Measurements from ENCODE around the gene ZFAND6.
A peak's percentile ranks its signal among the peaks of the same experiment; 100 is the strongest.

Gene ZFAND6

DNA sequence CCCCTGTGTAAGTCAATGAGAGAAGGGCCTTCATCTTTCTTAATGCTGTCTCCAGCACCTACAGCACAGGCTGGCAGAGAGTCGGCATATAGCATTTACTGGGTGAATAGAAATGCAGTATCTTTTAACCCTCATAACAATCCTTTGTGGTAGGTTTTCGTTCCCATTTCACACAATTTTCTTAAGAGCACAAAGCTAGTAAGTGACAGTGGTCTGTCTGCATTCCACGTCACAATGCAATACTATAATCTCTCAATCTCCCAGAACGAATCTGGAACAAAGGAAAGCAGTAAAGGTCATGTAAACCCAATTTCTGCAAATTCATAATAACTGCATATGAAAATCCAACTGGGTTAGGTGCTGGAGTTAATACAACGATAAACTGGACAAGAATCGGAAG, 1.4 kb upstream of the ZFAND6 start (continued):
- TF ChIP-seq ZFP3 (CRISPR knock-in tag; IDR thresholded peaks at IDR 0.05) (no peak), CSDC2 (CRISPR knock-in tag; IDR thresholded peaks at IDR 0.05) (no peak), ARNTL (CRISPR knock-in tag; IDR thresholded peaks at IDR 0.05; ENCODE audit: borderline replicate concordance, low read depth) (no peak), ZC3H10 (CRISPR knock-in tag; IDR thresholded peaks at IDR 0.05) (no peak), TCF4 (CRISPR knock-in tag; IDR thresholded peaks at IDR 0.05; ENCODE audit: borderline replicate concordance) (no peak), RARB (CRISPR knock-in tag; IDR thresholded peaks at IDR 0.05) (no peak), OSR1 (CRISPR knock-in tag; IDR thresholded peaks at IDR 0.05) (no peak), ESRRG (CRISPR knock-in tag; IDR thresholded peaks at IDR 0.05) (no peak)

DNA sequence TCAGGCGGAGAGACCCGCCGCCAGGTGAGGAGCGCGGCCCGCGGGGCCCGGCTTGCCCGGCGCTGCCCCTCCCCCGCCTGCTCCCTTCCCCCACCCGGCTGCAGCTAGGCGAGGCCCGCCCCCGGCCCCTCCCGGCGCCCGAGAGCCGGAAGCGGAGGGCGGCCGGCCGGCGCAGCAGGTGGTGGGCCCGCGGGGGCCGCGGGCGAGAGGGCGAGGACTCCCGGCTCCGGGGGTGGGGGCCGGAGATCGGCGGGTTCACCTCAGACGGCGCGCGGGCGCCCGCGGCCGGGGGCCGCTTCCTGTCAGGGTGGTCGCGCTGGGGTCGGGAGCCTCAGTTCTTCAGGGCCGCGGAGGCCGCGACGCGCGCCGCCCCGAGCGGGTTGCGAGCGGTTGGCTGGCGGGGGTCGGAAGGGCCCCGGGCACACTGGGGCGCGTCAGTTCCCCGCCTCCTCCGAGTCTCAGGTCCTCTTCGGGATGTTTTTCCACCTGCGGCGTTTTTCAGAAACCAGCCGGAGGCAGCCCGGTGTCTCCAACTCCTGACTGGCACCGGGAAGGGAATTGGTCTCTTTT, 395 bp downstream of the ZFAND6 start:
- 0 out of 2 replicates have a peak, but pooled peaks have one; percentile 63 for TF ChIP-seq SNAI2 (CRISPR knock-in tag; IDR thresholded peaks at IDR 0.05)
- TF ChIP-seq, protein P1, sequence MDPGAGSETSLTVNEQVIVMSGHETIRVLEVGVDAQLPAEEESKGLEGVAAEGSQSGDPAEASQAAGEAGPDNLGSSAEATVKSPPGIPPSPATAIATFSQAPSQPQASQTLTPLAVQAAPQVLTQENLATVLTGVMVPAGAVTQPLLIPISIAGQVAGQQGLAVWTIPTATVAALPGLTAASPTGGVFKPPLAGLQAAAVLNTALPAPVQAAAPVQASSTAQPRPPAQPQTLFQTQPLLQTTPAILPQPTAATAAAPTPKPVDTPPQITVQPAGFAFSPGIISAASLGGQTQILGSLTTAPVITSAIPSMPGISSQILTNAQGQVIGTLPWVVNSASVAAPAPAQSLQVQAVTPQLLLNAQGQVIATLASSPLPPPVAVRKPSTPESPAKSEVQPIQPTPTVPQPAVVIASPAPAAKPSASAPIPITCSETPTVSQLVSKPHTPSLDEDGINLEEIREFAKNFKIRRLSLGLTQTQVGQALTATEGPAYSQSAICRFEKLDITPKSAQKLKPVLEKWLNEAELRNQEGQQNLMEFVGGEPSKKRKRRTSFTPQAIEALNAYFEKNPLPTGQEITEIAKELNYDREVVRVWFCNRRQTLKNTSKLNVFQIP (CRISPR knock-in tag; IDR thresholded peaks at IDR 0.05; ENCODE audit: borderline replicate concordance, low read depth) = no peak
- no peak for TF ChIP-seq BACH2 (CRISPR knock-in tag; IDR thresholded peaks at IDR 0.05; ENCODE audit: borderline replicate concordance)
- no peak for TF ChIP-seq ZNF8 (CRISPR knock-in tag; IDR thresholded peaks at IDR 0.05)
- ATAC-seq = peak; percentile 49

DNA sequence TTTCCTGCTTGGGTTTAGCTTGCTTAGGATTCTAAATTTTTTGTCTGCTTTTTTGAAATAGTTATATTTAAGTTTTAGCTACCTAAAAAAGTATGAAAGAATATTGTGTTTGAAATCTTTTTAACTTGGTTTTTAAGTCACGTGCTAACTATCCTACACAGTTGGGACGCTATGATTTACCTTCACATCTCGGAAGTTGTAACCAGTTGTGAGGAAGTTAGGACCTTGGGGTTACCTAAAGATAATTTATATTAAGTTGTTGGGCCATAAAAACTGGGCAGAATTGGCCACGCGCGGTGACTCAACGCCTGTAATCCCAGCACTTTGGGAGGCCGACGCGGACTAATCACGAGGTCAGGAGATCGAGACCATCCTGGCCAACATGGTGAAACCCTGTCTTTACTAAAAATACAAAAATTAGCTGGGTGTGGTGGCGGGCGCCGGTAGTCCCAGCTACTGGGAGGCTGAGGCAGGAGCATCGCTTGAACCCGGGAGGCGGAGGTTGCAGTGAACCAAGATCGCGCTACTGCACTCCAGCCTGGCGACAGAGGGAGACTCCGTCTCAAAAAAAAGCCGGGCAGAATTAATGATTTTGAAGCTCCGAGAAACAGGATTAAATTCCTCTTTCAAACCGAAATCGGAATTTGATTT, 1.0 kb downstream of the ZFAND6 start:
- ATAC-seq = no peak
- TF ChIP-seq, protein P2, sequence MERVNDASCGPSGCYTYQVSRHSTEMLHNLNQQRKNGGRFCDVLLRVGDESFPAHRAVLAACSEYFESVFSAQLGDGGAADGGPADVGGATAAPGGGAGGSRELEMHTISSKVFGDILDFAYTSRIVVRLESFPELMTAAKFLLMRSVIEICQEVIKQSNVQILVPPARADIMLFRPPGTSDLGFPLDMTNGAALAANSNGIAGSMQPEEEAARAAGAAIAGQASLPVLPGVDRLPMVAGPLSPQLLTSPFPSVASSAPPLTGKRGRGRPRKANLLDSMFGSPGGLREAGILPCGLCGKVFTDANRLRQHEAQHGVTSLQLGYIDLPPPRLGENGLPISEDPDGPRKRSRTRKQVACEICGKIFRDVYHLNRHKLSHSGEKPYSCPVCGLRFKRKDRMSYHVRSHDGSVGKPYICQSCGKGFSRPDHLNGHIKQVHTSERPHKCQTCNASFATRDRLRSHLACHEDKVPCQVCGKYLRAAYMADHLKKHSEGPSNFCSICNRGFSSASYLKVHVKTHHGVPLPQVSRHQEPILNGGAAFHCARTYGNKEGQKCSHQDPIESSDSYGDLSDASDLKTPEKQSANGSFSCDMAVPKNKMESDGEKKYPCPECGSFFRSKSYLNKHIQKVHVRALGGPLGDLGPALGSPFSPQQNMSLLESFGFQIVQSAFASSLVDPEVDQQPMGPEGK (CRISPR knock-in tag; IDR thresholded peaks at IDR 0.05; ENCODE audit: borderline replicate concordance) = no peak
- TF ChIP-seq ZC3H10 (CRISPR knock-in tag; IDR thresholded peaks at IDR 0.05) (no peak), ESRRG (CRISPR knock-in tag; IDR thresholded peaks at IDR 0.05) (no peak), TOX (CRISPR knock-in tag; IDR thresholded peaks at IDR 0.05; ENCODE audit: borderline replicate concordance) (no peak), GLIS3 (CRISPR knock-in tag; IDR thresholded peaks at IDR 0.05) (no peak), ZFP30 (CRISPR knock-in tag; IDR thresholded peaks at IDR 0.05) (no peak)
- TF ChIP-seq, protein P1 (CRISPR knock-in tag; IDR thresholded peaks at IDR 0.05; ENCODE audit: borderline replicate concordance, low read depth) = no peak

DNA sequence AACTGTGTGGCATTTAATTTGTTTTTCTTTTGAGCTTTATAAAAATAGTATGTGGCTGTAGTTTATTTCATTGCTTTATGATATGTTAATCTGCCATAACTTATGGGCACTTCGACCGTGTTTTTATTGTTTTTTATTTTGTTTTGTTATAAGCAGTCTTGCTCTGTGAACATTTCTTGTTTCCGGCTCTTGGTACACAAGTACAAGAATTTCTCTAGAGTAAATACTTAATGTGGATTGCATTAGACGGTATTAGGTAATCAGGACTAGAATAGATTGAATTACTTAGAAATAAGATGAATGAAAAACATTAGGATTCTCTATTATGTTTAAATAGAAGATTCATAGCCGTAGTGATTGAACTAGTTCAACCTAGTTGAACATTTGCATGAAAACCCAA, 2.1 kb downstream of the ZFAND6 start:
- TF ChIP-seq GLIS3 (CRISPR knock-in tag; IDR thresholded peaks at IDR 0.05) (no peak), ESRRG (CRISPR knock-in tag; IDR thresholded peaks at IDR 0.05) (no peak), BACH2 (CRISPR knock-in tag; IDR thresholded peaks at IDR 0.05; ENCODE audit: borderline replicate concordance) (no peak), TOX (CRISPR knock-in tag; IDR thresholded peaks at IDR 0.05; ENCODE audit: borderline replicate concordance) (no peak), SNAI2 (CRISPR knock-in tag; IDR thresholded peaks at IDR 0.05) (no peak)
- TF ChIP-seq, protein P1 (CRISPR knock-in tag; IDR thresholded peaks at IDR 0.05; ENCODE audit: borderline replicate concordance, low read depth) = no peak
- TF ChIP-seq, protein P2 (CRISPR knock-in tag; IDR thresholded peaks at IDR 0.05; ENCODE audit: borderline replicate concordance) = no peak
- no peak for ATAC-seq

Measured in SK-N-SH treated with all-trans-retinoic acid at 6 μM for 48 hours (cell line).